PC-9 (cell line): Measurements from ENCODE around the gene ATP2C2. TPM values are rescaled to one million over a fixed set of nuclear protein-coding genes. Genes with fewer than 3 reads are reported as not detected.
"Not testable (repeated sequence)": the region's sequence is repeated elsewhere in the genome, so short reads cannot be mapped to it uniquely, and the experiment has no call there.

Experiments
- BruUV-seq: library from RNA; stranded (reverse); fragments of 400-500 nt; replicated peaks from 2 replicates; lab custom pipeline; 2021; lab: Mats Ljungman, UMichigan
- CTCF ChIA-PET: fragments of 300-600 bp; sonication (Branson Sonifier 250); formaldehyde crosslinking; loops from one replicate; lab custom pipeline; 2022; ENCODE audit warnings: antibody characterized with exemption; lab: Charles Lee
- POLR2A ChIA-PET: fragments of 300-600 bp; sonication (Branson Sonifier 250); formaldehyde crosslinking; loops from one replicate; lab custom pipeline; 2022; ENCODE audit warnings: antibody characterized with exemption; ENCODE audit not compliant: unreplicated experiment; lab: Charles Lee
- DNase-seq, 2 experiments: peaks; one replicate each; pipeline versions ENCODE4 v3.0.0 to v3.0.0-alpha.2; 2015 to 2022; ENCODE audit warnings: mixed read lengths in 1 of 2
- H2AFZ ChIP-seq: fragments of 200-600 bp; sonication (generic); 2 replicates; pipeline ENCODE4 v1.8.1; 2017; ENCODE audit warnings: antibody characterized with exemption
- H3F3A ChIP-seq: fragments of 200-600 bp; sonication (generic); 2 replicates; pipeline ENCODE4 v1.8.1; 2017; ENCODE audit warnings: antibody characterized with exemption, mild to moderate bottlenecking, low read depth; ENCODE audit not compliant: insufficient read depth
- H3K27ac ChIP-seq: fragments of 200-600 bp; sonication (generic); 2 replicates; pipeline ENCODE4 v1.6.1; 2016; ENCODE audit warnings: mixed run types
- H3K27me3 ChIP-seq: fragments of 200-600 bp; sonication (generic); 2 replicates; pipeline ENCODE4 v1.6.1; 2016; ENCODE audit warnings: low read depth, mixed run types; ENCODE audit not compliant: insufficient read depth
- H3K36me3 ChIP-seq: fragments of 200-600 bp; sonication (generic); 2 replicates; pipeline ENCODE4 v1.6.1; 2016; ENCODE audit warnings: low read depth, mixed run types
- H3K4me1 ChIP-seq: fragments of 200-600 bp; sonication (generic); replicated peaks from 2 replicates; pipeline ENCODE4 v1.6.1; 2016; ENCODE audit warnings: mixed run types; ENCODE audit not compliant: insufficient read depth
- H3K4me2 ChIP-seq: fragments of 200-600 bp; sonication (generic); 2 replicates; pipeline ENCODE4 v1.6.1; 2017; ENCODE audit warnings: mixed run types
- H3K4me3 ChIP-seq: fragments of 200-600 bp; sonication (generic); 2 replicates; pipeline ENCODE4 v1.6.1; 2016; ENCODE audit warnings: mixed run types
- H3K79me2 ChIP-seq: fragments of 200-600 bp; sonication (generic); 2 replicates; pipeline ENCODE4 v1.6.1; 2017; ENCODE audit warnings: low read depth, mixed run types
- H3K9me2 ChIP-seq: fragments of 200-600 bp; sonication (generic); 2 replicates; pipeline ENCODE4 v1.8.1; 2017; ENCODE audit warnings: mild to moderate bottlenecking; ENCODE audit not compliant: insufficient read depth
- H3K9me3 ChIP-seq: fragments of 200-600 bp; sonication (generic); 2 replicates; pipeline ENCODE4 v1.8.1; 2016; ENCODE audit warnings: low read depth; ENCODE audit not compliant: insufficient read depth
- H4K20me1 ChIP-seq: fragments of 200-600 bp; sonication (generic); 2 replicates; pipeline ENCODE4 v1.8.1; 2017; ENCODE audit not compliant: insufficient read depth
- CTCF ChIP-seq: fragments of 200-600 bp; sonication (generic); conservative IDR thresholded peaks from 2 replicates; pipeline ENCODE4 v1.6.1; 2017; ENCODE audit warnings: mixed run types, antibody characterized with exemption, mild to moderate bottlenecking, moderate library complexity
- EZH2 ChIP-seq: fragments of 200-600 bp; sonication (generic); IDR thresholded peaks from 2 replicates; pipeline ENCODE4 v1.8.0; 2017; ENCODE audit warnings: antibody characterized with exemption, low read depth
- intact Hi-C: fragments of 100-400 bp; cut with micrococcal nuclease; formaldehyde crosslinking; loops from one replicate; pipeline ENCODE4 v1.10.0; 2022; ENCODE audit not compliant: unreplicated experiment
- total RNA-seq: library from RNA; stranded (reverse); gene quantifications from 2 replicates; pipeline ENCODE4 v1.2.3, GENCODE V29; 2021

ATP2C2 gene
- total RNA-seq, 1 experiment from 2014 or later: 17.2 TPM

- POLR2A ChIA-PET: no interaction called here
- Histone ChIP-seq H3K79me2 (peaks cover 4% of the 10 kb centered on the region; the same call in 1 of the 2 replicates), H3K9me2 (no peaks in the 10 kb centered on the region), H3K27me3 (no peaks in the 10 kb centered on the region), H4K20me1 (no peaks in the 10 kb centered on the region), H3K9me3 (peaks cover 5% of the 10 kb centered on the region; the same call in 1 of the 2 replicates), H3K4me3 (peak overlapping the region; percentile 40; the same call in 1 of the 2 replicates), H3K36me3 (peaks cover 6% of the 10 kb centered on the region; the same call in 1 of the 2 replicates), H3K27ac (peak overlapping the region; percentile 65), H3K4me2 (peak overlapping the region; percentile 78), H2AFZ (no peak overlapping the region), H3K4me1 (peaks cover 26% of the 10 kb centered on the region), H3F3A (peaks cover 26% of the 10 kb centered on the region)
- no peak for TF ChIP-seq EZH2
- peak; percentile 66 for TF ChIP-seq CTCF
- no TSS peak for BruUV-seq
- no peak for DNase-seq
- CTCF ChIA-PET: no interaction called here
- intact Hi-C loops: no loop called here
Measured at GRCh38 chr16:84397090-84397489, 28.8 kb downstream of the ATP2C2 start.

GRCh38 chr16:84398701-84399100 lies 30.4 kb downstream of the ATP2C2 start:
- DNase-seq: no peak
- Histone ChIP-seq H4K20me1 (no peaks in the 10 kb centered on the region), H3K9me3 (peaks cover 5% of the 10 kb centered on the region; the same call in 1 of the 2 replicates), H2AFZ (no peak overlapping the region), H3K79me2 (peaks cover 4% of the 10 kb centered on the region; the same call in 1 of the 2 replicates), H3K27me3 (no peaks in the 10 kb centered on the region), H3K4me2 (no peak overlapping the region), H3K4me3 (no peak overlapping the region), H3K27ac (no peak overlapping the region), H3K9me2 (no peaks in the 10 kb centered on the region), H3F3A (peaks cover 27% of the 10 kb centered on the region), H3K4me1 (peaks cover 26% of the 10 kb centered on the region), H3K36me3 (peaks cover 6% of the 10 kb centered on the region; the same call in 1 of the 2 replicates)
- POLR2A ChIA-PET: no interaction called here
- TF ChIP-seq EZH2: no peak
- TF ChIP-seq CTCF: no peak
- no TSS peak for BruUV-seq
- CTCF ChIA-PET: no interaction called here
- intact Hi-C loops: no loop called here

GRCh38 chr16:84399912-84400311 lies 31.6 kb downstream of the ATP2C2 start:
- H4K20me1 ChIP-seq, intact Hi-C loops, DNase-seq, H3K27ac ChIP-seq, H3K4me2 ChIP-seq, CTCF ChIA-PET, BruUV-seq, H3K9me3 ChIP-seq, H3K36me3 ChIP-seq, H3K79me2 ChIP-seq, H3K27me3 ChIP-seq, H3K9me2 ChIP-seq, H2AFZ ChIP-seq, H3K4me3 ChIP-seq: not testable (repeated sequence)
- H3F3A ChIP-seq: peaks cover 29% of the 10 kb centered on the region
- peaks cover 25% of the 10 kb centered on the region for H3K4me1 ChIP-seq
- POLR2A ChIA-PET: interaction anchor here (0.6 kb wide), 1 partner anchor 10 kb away, joined by 7 read pairs; no protein-coding TSS in a partner anchor

GRCh38 chr16:84403435-84403834 lies 35.1 kb downstream of the ATP2C2 start:
- H3K27me3 ChIP-seq, H3K9me2 ChIP-seq, H3F3A ChIP-seq, H3K4me1 ChIP-seq, intact Hi-C loops, H2AFZ ChIP-seq, BruUV-seq, H3K27ac ChIP-seq, H4K20me1 ChIP-seq, H3K4me2 ChIP-seq, POLR2A ChIA-PET, H3K9me3 ChIP-seq, H3K79me2 ChIP-seq, H3K36me3 ChIP-seq, DNase-seq, H3K4me3 ChIP-seq, CTCF ChIA-PET: not testable (repeated sequence)
